Measurements from ENCODE around the gene ENTPD8.

- no peak for TF ChIP-seq CTCF (IDR thresholded peaks at IDR 0.05)
- no peak for TF ChIP-seq EZH2 (IDR thresholded peaks at IDR 0.05)
These were observed 33.1 kb upstream of the ENTPD8 start for GRCh38 chr9:137474271-137474670.

All from neural progenitor cell (in vitro differentiated cells).